HG03159 (cell line): Measurements from ENCODE around the gene ZNF804B.

Experiments
- ATAC-seq: cut with Tn5 transposase; IDR thresholded peaks from one replicate; pipeline ENCODE4 v1.9.1; 2021; ENCODE audit warnings: mild to moderate bottlenecking, moderate library complexity; ENCODE audit not compliant: unreplicated experiment

Gene ZNF804B

DNA sequence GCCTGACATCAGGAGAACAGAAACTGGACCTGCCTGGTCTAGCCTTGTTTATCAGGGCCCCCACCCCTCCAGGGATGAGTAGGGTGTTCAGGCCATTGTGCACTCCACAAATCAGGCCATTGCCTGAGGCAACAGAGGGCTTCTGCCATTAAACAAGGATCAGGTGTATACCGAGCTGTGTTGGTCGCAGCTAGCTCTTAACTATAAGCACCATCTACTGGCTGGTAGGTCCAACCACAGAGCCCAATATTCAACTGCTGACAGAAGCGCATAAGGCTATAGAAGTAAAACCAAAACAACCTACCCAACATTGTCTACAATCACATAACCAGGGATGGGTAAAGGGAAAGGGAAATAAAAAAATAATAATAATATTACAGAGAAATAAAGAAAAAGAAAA is 487.7 kb downstream of the ZNF804B start:
- ATAC-seq, result no peak

DNA sequence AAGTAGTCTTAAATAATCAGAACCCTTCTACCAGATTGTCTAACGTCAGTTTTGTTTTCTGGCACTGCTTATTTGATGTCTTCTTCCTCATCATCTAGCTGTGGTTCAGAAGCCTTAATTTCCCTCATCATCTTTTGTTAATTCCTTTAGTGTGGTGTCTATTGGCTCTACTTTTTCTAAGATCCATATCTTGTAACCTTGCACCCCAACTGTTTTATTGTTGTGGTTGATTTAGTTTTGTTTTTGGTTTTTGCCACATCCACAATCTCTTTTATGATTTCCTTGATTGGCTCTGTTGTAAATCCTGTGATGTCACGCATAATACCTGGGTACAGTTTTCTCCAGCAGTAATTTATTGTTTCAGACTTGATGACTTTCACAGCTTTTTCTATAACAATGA is 499.6 kb downstream of the ZNF804B start:
- no peak for ATAC-seq

DNA sequence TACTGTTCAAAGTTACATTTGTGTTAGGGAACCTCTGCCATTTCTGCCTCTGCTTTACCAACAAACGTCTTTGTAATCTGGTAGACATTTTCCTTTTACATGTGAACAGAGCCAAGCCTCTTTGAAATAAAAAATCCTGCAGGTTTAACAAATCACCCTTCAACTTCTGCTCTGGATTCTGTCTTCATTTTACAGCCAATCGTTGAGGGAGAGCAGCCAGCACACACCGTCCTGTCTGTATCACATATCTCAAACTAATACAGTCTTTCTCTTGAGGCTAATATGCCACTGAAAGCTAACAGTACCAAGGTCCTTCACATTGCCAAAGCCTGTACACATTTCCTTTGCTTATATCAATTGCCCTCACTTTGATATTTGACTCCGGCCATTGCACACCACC is 504.6 kb downstream of the ZNF804B start:
- ATAC-seq, result no peak

DNA sequence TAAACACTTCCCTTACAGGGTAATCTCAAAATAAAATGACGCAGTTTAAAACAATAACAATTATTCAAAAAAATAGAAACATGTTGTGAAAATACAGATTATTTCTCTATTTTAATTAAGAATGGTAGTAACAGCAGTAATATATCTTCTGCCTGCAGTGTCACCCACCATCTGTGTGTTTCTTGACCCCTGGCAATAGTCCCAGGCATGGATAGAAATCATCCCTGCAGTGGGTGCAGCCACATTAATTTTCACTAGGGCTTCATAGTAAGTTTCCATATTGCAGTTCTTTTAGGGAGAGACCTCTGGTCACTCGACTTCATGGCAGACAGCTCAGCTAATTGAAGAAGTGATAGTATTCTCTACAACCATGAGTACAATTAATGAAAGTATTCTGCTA is 506.1 kb downstream of the ZNF804B start:
- ATAC-seq, result no peak

DNA sequence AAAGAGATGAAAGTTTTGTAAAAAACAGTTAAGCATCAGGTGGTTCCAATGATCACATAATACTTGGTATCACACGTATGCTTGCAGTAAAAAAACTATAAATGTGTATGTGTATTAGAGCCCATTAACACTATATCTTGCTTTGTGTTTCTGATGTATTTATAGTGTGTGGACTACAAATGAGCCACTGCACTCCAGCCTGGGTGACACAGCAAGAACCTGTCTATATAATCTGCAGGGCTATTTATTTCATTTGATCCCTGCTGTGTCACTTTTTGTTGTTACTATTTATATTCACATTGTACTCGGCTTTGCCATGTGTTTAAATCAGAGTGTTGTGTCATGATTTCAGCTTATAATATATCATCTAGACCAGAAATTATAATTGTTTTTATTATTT is 523.8 kb downstream of the ZNF804B start:
- no peak for ATAC-seq

DNA sequence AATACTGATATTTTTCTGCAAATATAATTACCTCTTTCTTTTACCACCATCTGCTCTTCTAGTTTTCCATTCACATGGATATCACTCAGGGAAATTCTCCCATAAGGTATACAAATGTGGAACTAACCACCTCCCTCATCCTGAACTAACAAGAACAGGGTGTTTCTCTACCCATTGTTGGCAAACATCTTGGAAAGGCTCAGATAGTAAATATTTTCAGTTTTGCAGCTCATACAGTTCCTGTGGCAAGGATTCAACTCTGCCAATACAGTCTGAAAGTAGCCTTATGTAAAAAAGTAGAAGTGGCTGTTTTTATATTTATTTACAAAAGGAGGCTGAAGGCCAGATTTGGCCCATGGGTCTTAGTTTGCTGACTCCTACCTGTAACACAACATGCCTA is 549.0 kb downstream of the ZNF804B start:
- no peak for ATAC-seq

DNA sequence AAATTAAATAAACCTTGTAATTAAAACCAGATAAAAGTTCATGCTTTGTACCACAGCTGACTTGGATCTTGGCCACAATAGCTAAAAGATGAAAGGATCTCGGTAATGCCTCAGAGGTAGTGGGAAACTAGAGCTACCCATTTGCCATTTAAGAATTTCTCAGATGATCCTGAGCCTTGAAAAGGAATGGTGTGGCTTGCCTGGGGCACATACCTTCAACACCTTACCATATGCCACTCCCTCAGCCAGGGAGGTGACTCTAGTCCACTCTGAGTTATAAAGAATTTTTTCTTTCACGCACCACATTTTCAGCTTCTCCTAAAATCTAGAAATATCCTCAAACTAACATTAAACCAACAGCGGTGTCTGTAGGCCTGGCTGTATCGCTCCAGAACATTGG is 552.4 kb downstream of the ZNF804B start:
- no peak for ATAC-seq

DNA sequence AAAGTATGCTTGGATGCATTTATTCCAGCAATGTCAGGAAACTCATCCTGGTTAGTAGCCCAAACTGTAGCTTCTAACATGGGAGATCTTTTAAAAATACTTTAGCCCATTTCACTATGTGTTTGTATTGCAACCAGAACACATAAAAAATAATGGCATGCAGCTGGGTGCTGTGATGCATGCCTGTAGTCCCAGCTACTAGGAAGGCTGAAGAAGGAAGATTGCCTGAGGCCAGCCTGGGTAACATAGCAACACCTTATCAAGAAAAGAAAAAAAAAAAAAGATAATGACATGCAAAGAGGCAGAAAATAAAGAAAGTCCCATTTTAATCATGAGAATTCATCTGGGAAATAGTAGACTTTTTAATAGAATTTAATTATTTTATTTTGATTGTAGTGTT is 553.1 kb downstream of the ZNF804B start:
- ATAC-seq, result no peak

DNA sequence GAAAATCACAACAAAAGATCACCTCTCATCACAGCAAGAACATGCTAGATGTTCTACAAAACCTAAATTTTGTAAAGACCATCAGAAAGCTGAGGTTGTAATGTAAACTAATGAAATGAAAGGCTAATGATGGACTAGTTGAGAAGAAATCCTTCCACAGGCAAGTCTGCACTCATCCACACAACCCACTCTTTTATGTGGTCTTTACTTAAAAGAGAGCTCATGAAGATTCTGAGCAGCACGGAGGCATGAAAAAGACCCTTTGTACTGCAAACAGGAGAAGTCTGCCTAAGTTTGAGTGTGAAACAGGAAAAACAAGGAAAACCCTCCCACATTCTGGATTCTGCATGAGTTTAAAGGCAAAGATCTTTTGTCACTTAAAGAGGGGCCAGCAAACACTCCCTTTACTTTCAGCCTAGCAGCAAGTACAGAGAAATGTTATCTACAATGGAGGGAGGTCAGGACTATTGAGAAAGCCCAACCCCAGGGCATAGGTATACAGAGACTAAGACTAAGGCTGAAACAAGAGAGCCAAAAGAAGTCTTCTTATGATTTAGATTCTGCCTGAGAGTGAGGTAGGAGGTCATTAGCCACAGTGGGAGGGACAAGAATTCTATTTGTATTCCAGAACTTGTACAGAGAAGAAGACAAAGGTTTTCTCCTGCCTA is 557.2 kb downstream of the ZNF804B start:
- no peak for ATAC-seq

DNA sequence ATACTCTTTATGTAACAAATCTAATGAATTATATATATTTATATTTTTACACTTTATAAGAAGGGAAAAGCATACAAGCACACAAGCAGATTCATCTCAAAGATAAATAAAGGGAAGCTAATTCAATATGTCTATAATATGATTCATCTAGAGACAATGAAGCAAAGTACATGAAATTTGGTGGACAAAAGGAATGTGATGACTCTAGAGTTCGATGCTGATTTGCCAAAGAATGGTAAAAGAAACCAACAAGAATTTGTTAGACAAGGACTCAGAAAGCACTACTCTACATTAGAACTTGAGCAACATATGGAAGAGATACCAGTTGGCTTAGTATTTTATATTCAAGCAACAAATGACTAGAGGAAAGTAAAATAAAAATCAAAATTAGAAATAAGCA is 572.5 kb downstream of the ZNF804B start:
- no peak for ATAC-seq

DNA sequence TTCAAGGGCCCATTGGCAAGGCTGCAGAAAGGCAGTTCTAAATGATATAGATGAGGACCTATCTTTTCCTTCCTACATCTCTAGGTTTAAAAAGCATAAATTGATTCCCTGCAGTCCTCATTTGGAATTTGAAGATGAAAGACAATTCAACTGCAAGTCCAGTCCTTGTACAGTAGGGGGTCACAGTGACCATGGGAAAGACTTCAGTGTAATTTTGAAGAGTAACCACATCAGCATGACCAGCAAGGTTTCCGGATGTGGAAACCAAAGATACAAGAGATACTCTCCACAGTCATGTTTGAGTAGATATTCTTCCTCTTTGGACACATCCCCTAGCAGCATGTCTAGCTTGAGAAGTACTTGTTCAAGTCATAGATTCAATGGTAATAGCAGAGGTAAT is 575.3 kb downstream of the ZNF804B start:
- ATAC-seq, result no peak

DNA sequence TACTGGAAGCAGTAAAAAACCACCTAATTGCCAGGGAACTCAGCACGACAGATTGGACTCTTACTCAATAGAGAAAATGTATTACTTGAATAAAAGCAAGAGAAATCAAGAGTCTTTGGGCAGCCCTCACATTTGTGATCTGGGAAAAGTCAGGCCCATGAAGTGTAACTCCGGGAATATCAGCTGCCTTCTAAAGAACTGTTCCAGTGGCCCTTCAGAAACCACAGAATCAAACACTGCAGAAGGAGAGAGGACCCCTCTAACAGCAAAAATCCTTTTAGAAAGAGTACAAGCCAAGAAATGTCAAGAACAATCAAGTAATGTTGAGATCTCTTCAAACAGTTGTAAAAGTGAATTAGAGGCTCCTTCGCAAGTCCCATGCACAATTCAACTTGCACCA is 576.0 kb downstream of the ZNF804B start:
- no peak for ATAC-seq

DNA sequence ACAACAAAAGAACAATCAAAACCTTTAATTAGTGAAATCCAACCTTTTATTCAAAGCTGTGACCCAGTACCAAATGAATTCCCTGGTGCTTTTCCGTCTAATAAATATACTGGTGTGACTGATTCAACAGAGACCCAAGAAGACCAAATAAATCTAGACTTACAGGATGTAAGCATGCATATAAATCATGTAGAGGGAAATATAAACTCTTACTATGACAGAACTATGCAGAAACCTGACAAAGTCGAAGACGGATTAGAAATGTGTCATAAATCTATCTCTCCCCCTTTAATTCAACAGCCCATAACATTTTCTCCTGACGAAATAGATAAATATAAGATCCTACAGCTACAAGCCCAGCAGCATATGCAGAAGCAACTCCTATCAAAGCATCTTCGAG is 576.6 kb downstream of the ZNF804B start:
- ATAC-seq, result no peak

DNA sequence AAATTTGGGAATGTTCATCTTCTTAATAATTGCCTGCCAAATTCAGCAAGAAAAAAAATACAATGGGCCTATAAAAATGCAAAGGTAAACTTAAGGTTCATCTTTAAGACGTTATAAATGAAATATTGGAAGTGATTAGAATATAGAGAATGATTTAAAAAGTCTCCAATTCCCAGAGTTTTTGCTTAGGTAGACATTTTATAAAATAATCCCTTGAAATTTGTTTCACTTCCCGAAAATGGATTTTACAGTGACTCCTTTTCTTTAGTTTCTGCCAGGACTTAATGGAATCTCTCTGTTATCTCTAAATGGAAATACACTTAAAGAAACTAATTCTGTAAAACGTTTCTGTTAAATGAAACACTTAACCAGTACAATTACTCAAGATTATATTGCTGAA is 580.2 kb downstream of the ZNF804B start:
- no peak for ATAC-seq

DNA sequence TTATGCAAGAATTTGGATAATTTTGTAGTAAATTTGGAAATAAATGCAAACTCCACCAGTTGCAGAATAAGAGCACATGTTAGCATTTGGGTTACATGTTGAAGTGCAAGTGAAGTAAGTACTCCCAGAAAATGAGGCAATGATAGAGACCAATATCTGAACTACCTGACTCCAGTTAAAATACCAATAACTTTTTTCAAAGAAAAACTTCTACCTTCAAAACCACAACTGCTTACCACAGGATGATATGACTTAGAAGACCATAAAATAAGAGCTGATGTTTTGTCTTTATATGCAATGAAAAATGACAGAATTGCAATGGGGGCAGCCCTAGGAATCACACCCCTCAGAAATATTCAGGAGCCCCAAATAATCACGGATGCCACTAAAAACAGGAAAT is 597.6 kb downstream of the ZNF804B start:
- no peak for ATAC-seq

DNA sequence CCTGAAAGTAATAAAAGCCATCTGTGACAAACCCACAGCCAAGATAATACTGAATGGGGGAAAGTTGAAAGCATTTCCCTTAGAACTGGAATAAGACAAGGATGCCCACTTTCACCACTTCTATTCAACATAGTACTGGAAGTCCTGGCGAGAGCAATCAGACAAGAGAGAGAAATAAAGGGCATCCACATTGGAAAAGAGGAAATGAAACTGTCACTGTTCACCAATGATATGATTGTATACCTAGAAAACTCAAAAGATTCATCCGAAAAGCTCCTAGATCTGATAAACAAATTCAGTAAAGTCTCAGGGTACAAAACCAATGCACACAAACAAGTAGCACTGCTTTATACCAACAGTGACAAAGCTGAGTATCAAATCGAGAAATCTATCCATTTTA is 617.7 kb downstream of the ZNF804B start:
- no peak for ATAC-seq

DNA sequence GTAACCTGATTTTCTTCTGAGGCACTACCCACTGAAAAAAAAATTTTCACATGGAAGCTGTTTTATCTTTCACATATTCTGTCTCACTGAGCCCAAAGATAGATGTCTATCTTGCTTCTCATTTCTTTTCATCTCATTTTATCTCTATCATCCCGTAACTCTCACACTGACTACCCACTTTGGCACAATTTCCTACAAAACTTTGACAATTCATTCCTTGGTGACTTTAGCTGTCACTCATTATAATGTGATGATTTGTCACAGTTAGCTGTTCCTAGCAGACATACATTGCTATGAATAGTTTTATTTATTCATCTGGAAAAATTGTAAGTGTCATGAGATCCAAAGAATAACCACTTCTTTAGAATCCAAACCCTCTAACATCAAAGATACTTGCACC is 625.9 kb downstream of the ZNF804B start:
- ATAC-seq, result no peak
